GM12878 (cell line): ENCODE data around the gene PCDHA10. TPM values are rescaled to one million over a fixed set of nuclear protein-coding genes. Genes with fewer than 3 reads are reported as not detected.

Experiments used
- ATAC-seq: fragments of 200-7000 bp; cut with Tn5 transposase; 3 replicates; pipeline ENCODE4 v1.9.1; 2020; ENCODE audit warnings: mild to moderate bottlenecking, moderate library complexity
- BruUV-seq: library from RNA; stranded (reverse); fragments of 400-500 nt; replicated peaks from 2 replicates; lab custom pipeline; 2021; lab: Mats Ljungman, UMichigan
- CTCF ChIA-PET: fragments of 300-600 bp; sonication (Branson Sonifier 250); formaldehyde crosslinking; extraction: SDS; loops from one replicate; lab custom pipeline; 2021; ENCODE audit warnings: inconsistent platforms; lab: Yijun Ruan, JAX
- POLR2A ChIA-PET: fragments of 350-600 bp; formaldehyde crosslinking; extraction: SDS; loops from one replicate; lab custom pipeline; 2021; ENCODE audit warnings: inconsistent platforms; lab: Charles Lee
- RAD21 ChIA-PET: fragments of 300-600 bp; sonication (Branson Sonifier 250); formaldehyde crosslinking; loops from one replicate; lab custom pipeline; 2023; ENCODE audit warnings: antibody characterized with exemption; ENCODE audit not compliant: unreplicated experiment; lab: Charles Lee
- SMC1A ChIA-PET: fragments of 300-600 bp; sonication (Branson Sonifier 250); formaldehyde crosslinking; loops from one replicate; lab custom pipeline; 2023; ENCODE audit not compliant: unreplicated experiment, uncharacterized antibody; lab: Charles Lee
- DNase-seq: peaks from one replicate; pipeline ENCODE4 v3.0.0-alpha.2; 2011; ENCODE audit warnings: low read depth, low spot score
- FAIRE-seq: peaks from 3 replicates; lab custom pipeline; 2011; peaks lifted over from hg19 to GRCh38; lab: Jason Lieb, UNC
- H2AFZ ChIP-seq: 2 replicates; pipeline ENCODE4 v1.6.0; 2011; ENCODE audit warnings: low read depth, low read length, control low read depth; ENCODE audit not compliant: control insufficient read depth
- H3K27ac ChIP-seq: 2 replicates; pipeline ENCODE4 v1.5.1; 2011; ENCODE audit warnings: control low read depth; ENCODE audit not compliant: control insufficient read depth, insufficient read depth
- H3K27me3 ChIP-seq, 2 experiments: replicated peaks in 1 of 2; 2 replicates each; pipeline versions ENCODE4 v1.6.0 to v1.6.1; 2011; ENCODE audit warnings: low read length in 1 of 2; ENCODE audit not compliant: control insufficient read depth in 2 of 2, insufficient read depth in 2 of 2
- H3K36me3 ChIP-seq, 2 experiments: 2 replicates each; pipeline ENCODE4 v1.5.1; 2011; ENCODE audit warnings: low read length in 1 of 2; ENCODE audit not compliant: control insufficient read depth in 2 of 2, insufficient read depth in 2 of 2
- H3K4me1 ChIP-seq: 2 replicates; pipeline ENCODE4 v1.6.1; 2011; ENCODE audit warnings: mild to moderate bottlenecking, low read length, moderate library complexity, mixed read lengths; ENCODE audit not compliant: control insufficient read depth, insufficient read depth
- H3K4me2 ChIP-seq: 2 replicates; pipeline ENCODE4 v1.6.0; 2011; ENCODE audit warnings: control low read depth; ENCODE audit not compliant: control insufficient read depth, insufficient read depth
- H3K4me3 ChIP-seq: fragments of 200-600 bp; sonication (generic); 2 replicates; pipeline ENCODE4 v1.5.1; 2016
- H3K79me2 ChIP-seq: 2 replicates; pipeline ENCODE4 v1.6.0; 2011; ENCODE audit warnings: low read length; ENCODE audit not compliant: control insufficient read depth, insufficient read depth
- H3K9ac ChIP-seq: 2 replicates; pipeline ENCODE4 v1.8.0; 2011; ENCODE audit warnings: low read length, control low read depth, mixed read lengths; ENCODE audit not compliant: control insufficient read depth, insufficient read depth
- H3K9me3 ChIP-seq: replicated peaks from 3 replicates; pipeline ENCODE4 v1.5.1; 2011; ENCODE audit warnings: mild to moderate bottlenecking, low read length; ENCODE audit not compliant: control insufficient read depth, insufficient read depth
- H4K20me1 ChIP-seq: 2 replicates; pipeline ENCODE4 v1.6.0; 2011; ENCODE audit not compliant: control insufficient read depth, insufficient read depth
- BACH1 ChIP-seq: fragments of 450-650 bp; IDR thresholded peaks from 2 replicates; pipeline ENCODE4 v1.6.1; 2017; ENCODE audit warnings: mild to moderate bottlenecking, borderline replicate concordance
- RAD51 ChIP-seq: fragments of 450-650 bp; IDR thresholded peaks from 2 replicates; pipeline ENCODE4 v1.6.1; 2016; ENCODE audit warnings: moderate library complexity, mild to moderate bottlenecking, inconsistent platforms
- whole genome bisulfite sequencing: methylation state at CpG from one replicate; pipeline ENCODE4 v1.1.6; 2016; ENCODE audit warnings: low lambda C conversion rate; ENCODE audit not compliant: insufficient replicate concordance, insufficient coverage; ENCODE audit errors: missing lambda C conversion rate; 5-methylcytosine and 5-hydroxymethylcytosine counted together
- in situ Hi-C: fragments of 300-500 bp; cut with MboI; formaldehyde crosslinking; loops from 9 replicates; pipeline ENCODE4 v1.14.3; 2018; ENCODE audit warnings: mixed read lengths
- intact Hi-C: fragments of 100-400 bp; cut with micrococcal nuclease; formaldehyde crosslinking; loops from one replicate; pipeline ENCODE4 v1.14.2; 2022; ENCODE audit not compliant: unreplicated experiment
- polyA plus RNA-seq, 11 experiments: library from polyadenylated mRNA; depleted of rRNA in 4 of 11; unstranded in 6 of 11; stranded (reverse) in 5 of 11; fragments of >200 nt; fragmentation: Nextera tagmentation in 4 of 11; fragmentation: Illumina TruSeq in 1 of 11; extraction: Ambion mirVana in 4 of 11; extraction: Trizol in 1 of 11; gene quantifications; 1 replicate in 1 of 11; 2 replicates in 10 of 11; pipeline versions ENCODE4 v1.2.1 to v1.2.3, GENCODE V29; 2011 to 2016; ENCODE audit warnings: inconsistent platforms in 2 of 11, missing spikeins in 2 of 11, low read depth in 1 of 11
- total RNA-seq, 4 experiments: library from RNA; depleted of rRNA in 3 of 4; stranded (reverse); fragments of >200 nt in 3 of 4; fragmentation: Illumina TruSeq in 1 of 4; extraction: Trizol in 1 of 4; gene quantifications; 2 replicates each; pipeline versions ENCODE4 v1.2.1 to v1.2.3, GENCODE V29; 2013 to 2021

The PCDHA10 gene
- total and polyA plus RNA-seq, 10 of the 15 experiments (the other 5 are each of a cell fraction or from before 2014, with no cell fraction given), result 0.01 to 0.06 (median 0.03) TPM; not detected in 5

DNA sequence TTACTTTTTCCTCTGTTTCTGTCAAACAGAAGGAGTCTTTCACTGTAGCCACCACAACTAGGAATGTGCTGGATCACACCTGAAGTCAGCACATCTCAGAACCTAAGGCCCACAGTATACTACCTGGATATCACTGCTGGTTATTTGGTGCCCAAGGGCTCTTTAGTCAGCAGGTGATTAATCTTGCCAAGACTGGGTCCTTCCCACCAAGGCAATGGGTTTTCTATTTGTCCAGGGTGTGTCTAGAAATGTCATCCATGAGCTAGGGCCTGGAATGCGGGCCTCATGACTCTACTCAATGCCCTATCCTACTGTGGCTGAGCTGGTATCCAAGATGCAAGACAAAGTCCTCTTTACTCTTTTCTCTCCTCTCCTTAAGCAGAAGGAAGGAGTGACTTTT, 60.6 kb downstream of the PCDHA10 start:
- ChIA-PET SMC1A (no interaction called here), POLR2A (no interaction called here), RAD21 (no interaction called here), CTCF (interaction anchor here (0.6 kb wide), 1 partner anchor 1215 kb away, joined by 3 read pairs; no protein-coding TSS in a partner anchor)
- TF ChIP-seq RAD51 (no peak), BACH1 (no peak)
- DNase-seq (no peak), FAIRE-seq (no peak), ATAC-seq (no peak)
- in situ Hi-C loops, result no loop called here
- no peaks in the 10 kb centered on the region for H3K27me3 ChIP-seq
- no peak overlapping the region for H3K27ac ChIP-seq
- H3K9ac ChIP-seq, result no peak overlapping the region
- BruUV-seq, result no TSS peak
- H2AFZ ChIP-seq, result no peak overlapping the region
- no peak overlapping the region for H3K4me3 ChIP-seq
- H3K4me1 ChIP-seq, result no peaks in the 10 kb centered on the region
- H3K4me2 ChIP-seq, result no peak overlapping the region
- H3K79me2 ChIP-seq, result no peaks in the 10 kb centered on the region
- H3K36me3 ChIP-seq, result no peaks in the 10 kb centered on the region
- intact Hi-C loops, result no loop called here
- H3K9me3 ChIP-seq, result no peaks in the 10 kb centered on the region
- no peaks in the 10 kb centered on the region for H4K20me1 ChIP-seq
- WGBS, result 4% methylated on average over 1 of the region's 1 CpG

Other genes with a start within 250 kb of the PCDHA10 start
Only the 7 nearest of the 26 such genes appear.
- gene PCDHA6, start 27.9 kb upstream of the PCDHA10 start, total RNA-seq (2014; rRNA removed), result not detected in 2 replicates
- gene PCDHA6, start 27.9 kb upstream of the PCDHA10 start, total RNA-seq (2014; rRNA removed; fragmentation: Illumina TruSeq; extraction: Trizol), result not detected in 2 replicates
- gene PCDHA6, start 27.9 kb upstream of the PCDHA10 start, total RNA-seq (2021), result not detected in 2 replicates
- gene PCDHA6, start 27.9 kb upstream of the PCDHA10 start, polyA plus RNA-seq (2011; rRNA removed), result not detected in 2 replicates
- gene PCDHA6, start 27.9 kb upstream of the PCDHA10 start, polyA plus RNA-seq (2014; fragmentation: Illumina TruSeq; extraction: Trizol), result not detected in 2 replicates
- gene PCDHA6, start 27.9 kb upstream of the PCDHA10 start, polyA plus RNA-seq (2014; fragmentation: Nextera tagmentation; extraction: Ambion mirVana), result not detected
- not detected in 2 replicates for gene PCDHA6, start 27.9 kb upstream of the PCDHA10 start, polyA plus RNA-seq (2014; rRNA removed)
- gene PCDHA6, start 27.9 kb upstream of the PCDHA10 start, polyA plus RNA-seq (2016; fragmentation: Nextera tagmentation; extraction: Ambion mirVana), result under 1 TPM in 1 of 2 experiments, not detected in 1; 0.09 TPM
- 0.06 TPM in 1 of 2 replicates, not detected in the other for gene PCDHA7, start 21.6 kb upstream of the PCDHA10 start, total RNA-seq (2014; rRNA removed)
- gene PCDHA7, start 21.6 kb upstream of the PCDHA10 start, total RNA-seq (2014; rRNA removed; fragmentation: Illumina TruSeq; extraction: Trizol), result not detected in 2 replicates
- gene PCDHA7, start 21.6 kb upstream of the PCDHA10 start, total RNA-seq (2021), result 0.08 TPM in 1 of 2 replicates, not detected in the other
- gene PCDHA7, start 21.6 kb upstream of the PCDHA10 start, polyA plus RNA-seq (2011; rRNA removed), result not detected in 2 replicates
- not detected in 2 replicates for gene PCDHA7, start 21.6 kb upstream of the PCDHA10 start, polyA plus RNA-seq (2014; fragmentation: Illumina TruSeq; extraction: Trizol)
- not detected for gene PCDHA7, start 21.6 kb upstream of the PCDHA10 start, polyA plus RNA-seq (2014; fragmentation: Nextera tagmentation; extraction: Ambion mirVana)
- gene PCDHA7, start 21.6 kb upstream of the PCDHA10 start, polyA plus RNA-seq (2014; rRNA removed), result 0.06 TPM in 1 of 2 replicates, not detected in the other
- gene PCDHA7, start 21.6 kb upstream of the PCDHA10 start, polyA plus RNA-seq (2016; fragmentation: Nextera tagmentation; extraction: Ambion mirVana), result under 1 TPM in 1 of 2 experiments, not detected in 1; 0.05 TPM
- not detected in 2 replicates for gene PCDHA8, start 14.7 kb upstream of the PCDHA10 start, total RNA-seq (2014; rRNA removed)
- gene PCDHA8, start 14.7 kb upstream of the PCDHA10 start, total RNA-seq (2014; rRNA removed; fragmentation: Illumina TruSeq; extraction: Trizol), result not detected in 2 replicates
- not detected in 2 replicates for gene PCDHA8, start 14.7 kb upstream of the PCDHA10 start, total RNA-seq (2021)
- not detected in 2 replicates for gene PCDHA8, start 14.7 kb upstream of the PCDHA10 start, polyA plus RNA-seq (2011; rRNA removed)
- gene PCDHA8, start 14.7 kb upstream of the PCDHA10 start, polyA plus RNA-seq (2014; fragmentation: Illumina TruSeq; extraction: Trizol), result not detected in 2 replicates
- not detected for gene PCDHA8, start 14.7 kb upstream of the PCDHA10 start, polyA plus RNA-seq (2014; fragmentation: Nextera tagmentation; extraction: Ambion mirVana)
- gene PCDHA8, start 14.7 kb upstream of the PCDHA10 start, polyA plus RNA-seq (2014; rRNA removed), result not detected in 2 replicates
- gene PCDHA8, start 14.7 kb upstream of the PCDHA10 start, polyA plus RNA-seq (2016; fragmentation: Nextera tagmentation; extraction: Ambion mirVana), result not detected
- gene PCDHA9, start 7.5 kb upstream of the PCDHA10 start, total RNA-seq (2014; rRNA removed), result 0.05 and 0.06 TPM in 2 replicates
- not detected in 2 replicates for gene PCDHA9, start 7.5 kb upstream of the PCDHA10 start, total RNA-seq (2014; rRNA removed; fragmentation: Illumina TruSeq; extraction: Trizol)
- gene PCDHA9, start 7.5 kb upstream of the PCDHA10 start, total RNA-seq (2021), result not detected in 2 replicates
- gene PCDHA9, start 7.5 kb upstream of the PCDHA10 start, polyA plus RNA-seq (2011; rRNA removed), result not detected in 2 replicates
- gene PCDHA9, start 7.5 kb upstream of the PCDHA10 start, polyA plus RNA-seq (2014; fragmentation: Illumina TruSeq; extraction: Trizol), result not detected in 2 replicates
- not detected for gene PCDHA9, start 7.5 kb upstream of the PCDHA10 start, polyA plus RNA-seq (2014; fragmentation: Nextera tagmentation; extraction: Ambion mirVana)
- 0.01 TPM in 1 of 2 replicates, not detected in the other for gene PCDHA9, start 7.5 kb upstream of the PCDHA10 start, polyA plus RNA-seq (2014; rRNA removed)
- under 1 TPM in 1 of 2 experiments, not detected in 1; 0.03 TPM for gene PCDHA9, start 7.5 kb upstream of the PCDHA10 start, polyA plus RNA-seq (2016; fragmentation: Nextera tagmentation; extraction: Ambion mirVana)
- gene PCDHA11, start 13.1 kb downstream of the PCDHA10 start, total RNA-seq (2014; rRNA removed), result 0.05 and 0.06 TPM in 2 replicates
- not detected in 2 replicates for gene PCDHA11, start 13.1 kb downstream of the PCDHA10 start, total RNA-seq (2014; rRNA removed; fragmentation: Illumina TruSeq; extraction: Trizol)
- 0.05 TPM in 1 of 2 replicates, not detected in the other for gene PCDHA11, start 13.1 kb downstream of the PCDHA10 start, total RNA-seq (2021)
- not detected in 2 replicates for gene PCDHA11, start 13.1 kb downstream of the PCDHA10 start, polyA plus RNA-seq (2011; rRNA removed)
- not detected in 2 replicates for gene PCDHA11, start 13.1 kb downstream of the PCDHA10 start, polyA plus RNA-seq (2014; fragmentation: Illumina TruSeq; extraction: Trizol)
- gene PCDHA11, start 13.1 kb downstream of the PCDHA10 start, polyA plus RNA-seq (2014; fragmentation: Nextera tagmentation; extraction: Ambion mirVana), result not detected
- gene PCDHA11, start 13.1 kb downstream of the PCDHA10 start, polyA plus RNA-seq (2014; rRNA removed), result 0.05 TPM in 1 of 2 replicates, not detected in the other
- gene PCDHA11, start 13.1 kb downstream of the PCDHA10 start, polyA plus RNA-seq (2016; fragmentation: Nextera tagmentation; extraction: Ambion mirVana), result not detected
- gene PCDHA12, start 19.4 kb downstream of the PCDHA10 start, total RNA-seq (2014; rRNA removed), result not detected in 2 replicates
- gene PCDHA12, start 19.4 kb downstream of the PCDHA10 start, total RNA-seq (2014; rRNA removed; fragmentation: Illumina TruSeq; extraction: Trizol), result not detected in 2 replicates
- not detected in 2 replicates for gene PCDHA12, start 19.4 kb downstream of the PCDHA10 start, total RNA-seq (2021)
- gene PCDHA12, start 19.4 kb downstream of the PCDHA10 start, polyA plus RNA-seq (2011; rRNA removed), result not detected in 2 replicates
- gene PCDHA12, start 19.4 kb downstream of the PCDHA10 start, polyA plus RNA-seq (2014; fragmentation: Illumina TruSeq; extraction: Trizol), result not detected in 2 replicates
- gene PCDHA12, start 19.4 kb downstream of the PCDHA10 start, polyA plus RNA-seq (2014; fragmentation: Nextera tagmentation; extraction: Ambion mirVana), result not detected
- gene PCDHA12, start 19.4 kb downstream of the PCDHA10 start, polyA plus RNA-seq (2014; rRNA removed), result 0.03 TPM in 1 of 2 replicates, not detected in the other
- gene PCDHA12, start 19.4 kb downstream of the PCDHA10 start, polyA plus RNA-seq (2016; fragmentation: Nextera tagmentation; extraction: Ambion mirVana), result not detected
- not detected in 2 replicates for gene PCDHA13, start 26.2 kb downstream of the PCDHA10 start, total RNA-seq (2014; rRNA removed)
- gene PCDHA13, start 26.2 kb downstream of the PCDHA10 start, total RNA-seq (2014; rRNA removed; fragmentation: Illumina TruSeq; extraction: Trizol), result not detected in 2 replicates
- gene PCDHA13, start 26.2 kb downstream of the PCDHA10 start, total RNA-seq (2021), result not detected in 2 replicates
- not detected in 2 replicates for gene PCDHA13, start 26.2 kb downstream of the PCDHA10 start, polyA plus RNA-seq (2011; rRNA removed)
- not detected in 2 replicates for gene PCDHA13, start 26.2 kb downstream of the PCDHA10 start, polyA plus RNA-seq (2014; fragmentation: Illumina TruSeq; extraction: Trizol)
- not detected for gene PCDHA13, start 26.2 kb downstream of the PCDHA10 start, polyA plus RNA-seq (2014; fragmentation: Nextera tagmentation; extraction: Ambion mirVana)
- gene PCDHA13, start 26.2 kb downstream of the PCDHA10 start, polyA plus RNA-seq (2014; rRNA removed), result not detected in 2 replicates
- not detected for gene PCDHA13, start 26.2 kb downstream of the PCDHA10 start, polyA plus RNA-seq (2016; fragmentation: Nextera tagmentation; extraction: Ambion mirVana)